K562 (cell line): ENCODE data around the gene SLC44A5.

Source experiments
- CTCF ChIP-seq, 3 experiments: IDR thresholded peaks in 2 of 3; conservative IDR thresholded peaks in 1 of 3; 2 replicates each; pipeline ENCODE4 v1.5.1; 2011 to 2012; ENCODE audit warnings: low read length in 3 of 3, mild to moderate bottlenecking in 3 of 3, control low read depth in 2 of 3, improper control_type of control experiment in 1 of 3, inconsistent platforms in 1 of 3, low read depth in 1 of 3, mixed read lengths in 1 of 3, moderate library complexity in 1 of 3; ENCODE audit not compliant: insufficient read depth in 2 of 3
- E2F6 ChIP-seq, 2 experiments: IDR thresholded peaks; 2 replicates each; pipeline ENCODE4 v1.6.1; 2011; ENCODE audit warnings: borderline replicate concordance in 1 of 2, control low read depth in 1 of 2, low read depth in 1 of 2, low read length in 1 of 2, mild to moderate bottlenecking in 1 of 2, mixed read lengths in 1 of 2, moderate library complexity in 1 of 2; ENCODE audit not compliant: insufficient read depth in 1 of 2, insufficient read length in 1 of 2, poor library complexity in 1 of 2, severe bottlenecking in 1 of 2; ENCODE audit errors: extremely low read depth in 1 of 2
- GTF2F1 ChIP-seq: IDR thresholded peaks from 2 replicates; pipeline ENCODE4 v1.6.1; 2011; ENCODE audit warnings: low read depth, low read length, improper control_type of control experiment
- ILF3 ChIP-seq: fragments of 450-650 bp; IDR thresholded peaks from 2 replicates; pipeline ENCODE4 v1.6.1; 2018; ENCODE audit warnings: antibody characterized with exemption, mild to moderate bottlenecking, moderate library complexity, borderline replicate concordance
- SAFB2 ChIP-seq: fragments of 200-400 bp; formaldehyde crosslinking; IDR thresholded peaks from 2 replicates; pipeline ENCODE4 v1.6.1; 2018; ENCODE audit warnings: borderline replicate concordance, low read length, low read depth, moderate library complexity; ENCODE audit not compliant: severe bottlenecking
- U2AF2 ChIP-seq: fragments of 200-400 bp; formaldehyde crosslinking; optimal IDR thresholded peaks from 2 replicates; pipeline ENCODE3; 2017; ENCODE audit warnings: low read depth, mild to moderate bottlenecking, low read length
- USF1 ChIP-seq: sonication (generic); formaldehyde crosslinking; IDR thresholded peaks from 2 replicates; pipeline ENCODE4 v1.9.0; 2022; ENCODE audit warnings: mild to moderate bottlenecking, missing genetic modification reagents
- ZNF407 ChIP-seq: fragments of 450-650 bp; IDR thresholded peaks from 2 replicates; pipeline ENCODE4 v1.6.1; 2016; ENCODE audit warnings: low read depth

- TF ChIP-seq ZNF407 (no peak), U2AF2 (no peak), CTCF (IDR thresholded peaks at IDR 0.05 in 2 of 3, conservative IDR thresholded peaks at IDR 0.05 in 1 of 3; ENCODE audit: insufficient read depth in 2 of 3, low read depth in 1 of 3, low read length in 3 of 3) (no peak), GTF2F1 (no peak), SAFB2 (no peak), USF1 (CRISPR knock-in tag) (no peak), ILF3 (no peak), E2F6 (IDR thresholded peaks at IDR 0.05; ENCODE audit: borderline replicate concordance in 1 of 2, extremely low read depth in 1 of 2, insufficient read depth in 1 of 2, insufficient read length in 1 of 2, low read depth in 1 of 2, low read length in 1 of 2, poor library complexity in 1 of 2, severe bottlenecking in 1 of 2) (no peak)
Measured at GRCh38 chr1:75539230-75540116, 71.4 kb downstream of the SLC44A5 start.
